Liver (tissue), 9 donors: Measurements from ENCODE around the gene TNFSF8. TPM values are rescaled to one million over a fixed set of nuclear protein-coding genes. Genes with fewer than 3 reads are reported as not detected.

Experiments used
- DNase-seq: peaks from one replicate; pipeline ENCODE4 v3.0.0-alpha.2; 2017; ENCODE audit warnings: low spot score
- H3K27ac ChIP-seq, 2 donors: one replicate each; pipeline ENCODE4 v1.7.0; 2013; ENCODE audit warnings: inconsistent platforms in 2 of 2, low read length in 2 of 2, control low read depth in 1 of 2, low read depth in 1 of 2, mild to moderate bottlenecking in 1 of 2
- H3K27me3 ChIP-seq, 4 donors: one replicate each; pipeline versions ENCODE4 v1.6.1 to v1.7.0; 2013; ENCODE audit warnings: low read length in 3 of 4, inconsistent platforms in 1 of 4, mild to moderate bottlenecking in 1 of 4, moderate library complexity in 1 of 4; ENCODE audit not compliant: control insufficient read depth in 4 of 4, insufficient read depth in 4 of 4
- H3K36me3 ChIP-seq, 4 donors: one replicate each; pipeline versions ENCODE4 v1.6.1 to v1.7.0; 2013; ENCODE audit warnings: low read length in 3 of 4, mild to moderate bottlenecking in 3 of 4, low read depth in 1 of 4, moderate library complexity in 1 of 4; ENCODE audit not compliant: control insufficient read depth in 4 of 4, insufficient read depth in 3 of 4
- H3K4me1 ChIP-seq, 4 donors: one replicate each; pipeline versions ENCODE4 v1.6.1 to v1.7.0; 2013; ENCODE audit warnings: low read length in 3 of 4, mild to moderate bottlenecking in 3 of 4, moderate library complexity in 1 of 4; ENCODE audit not compliant: control insufficient read depth in 4 of 4, insufficient read depth in 4 of 4
- H3K4me3 ChIP-seq, 3 donors: one replicate each; pipeline versions ENCODE4 v1.6.1 to v1.7.0; 2013; ENCODE audit warnings: low read length in 3 of 3, control low read depth in 1 of 3, low read depth in 1 of 3, mild to moderate bottlenecking in 1 of 3
- H3K9ac ChIP-seq, 2 donors: one replicate each; pipeline ENCODE4 v1.7.0; 2013; ENCODE audit warnings: low read length in 2 of 2, mild to moderate bottlenecking in 2 of 2, moderate library complexity in 2 of 2, control low read depth in 1 of 2, low read depth in 1 of 2
- H3K9me3 ChIP-seq, 4 donors: one replicate each; pipeline versions ENCODE4 v1.6.1 to v1.7.0; 2013; ENCODE audit warnings: low read length in 3 of 4; ENCODE audit not compliant: control insufficient read depth in 4 of 4
- ATF3 ChIP-seq: IDR thresholded peaks from 2 replicates; pipeline ENCODE4 v1.6.1; 2016; ENCODE audit warnings: antibody characterized with exemption
- CTCF ChIP-seq: fragments of 150-350 bp; IDR thresholded peaks from 2 replicates; pipeline ENCODE4 v1.5.1; 2017; ENCODE audit warnings: improper control_type of control experiment, low read depth, low read length; ENCODE audit not compliant: missing input control
- FOXA1 ChIP-seq: IDR thresholded peaks from 2 replicates; pipeline ENCODE4 v1.6.1; 2016; ENCODE audit warnings: antibody characterized with exemption
- FOXA2 ChIP-seq: IDR thresholded peaks from 2 replicates; pipeline ENCODE4 v1.6.1; 2016; ENCODE audit warnings: antibody characterized with exemption
- GABPA ChIP-seq, 2 donors: IDR thresholded peaks in 1 of 2; conservative IDR thresholded peaks in 1 of 2; 2 replicates each; pipeline ENCODE4 v1.6.1; 2016; ENCODE audit warnings: antibody characterized with exemption in 2 of 2, mild to moderate bottlenecking in 1 of 2, moderate library complexity in 1 of 2
- HNF4G ChIP-seq: IDR thresholded peaks from 2 replicates; pipeline ENCODE4 v1.6.1; 2016; ENCODE audit warnings: antibody characterized with exemption
- JUND ChIP-seq, 2 donors: IDR thresholded peaks; 2 replicates each; pipeline ENCODE4 v1.6.1; 2016; ENCODE audit warnings: antibody characterized with exemption in 2 of 2
- MAX ChIP-seq: IDR thresholded peaks from 2 replicates; pipeline ENCODE4 v1.6.1; 2016; ENCODE audit warnings: antibody characterized with exemption
- NR2F2 ChIP-seq: IDR thresholded peaks from 2 replicates; pipeline ENCODE4 v1.6.1; 2016; ENCODE audit warnings: antibody characterized with exemption
- RAD21 ChIP-seq, 2 donors: IDR thresholded peaks; 2 replicates each; pipeline ENCODE4 v1.6.1; 2016; ENCODE audit warnings: antibody characterized with exemption in 2 of 2, mild to moderate bottlenecking in 2 of 2
- RXRA ChIP-seq, 2 donors: IDR thresholded peaks; 2 replicates each; pipeline ENCODE4 v1.6.1; 2017 to 2018; ENCODE audit warnings: antibody characterized with exemption in 2 of 2, mild to moderate bottlenecking in 1 of 2
- SP1 ChIP-seq: IDR thresholded peaks from 2 replicates; pipeline ENCODE4 v1.6.1; 2018; ENCODE audit warnings: antibody characterized with exemption, mild to moderate bottlenecking
- YY1 ChIP-seq: IDR thresholded peaks from 2 replicates; pipeline ENCODE4 v1.6.1; 2016; ENCODE audit warnings: antibody characterized with exemption, mild to moderate bottlenecking
- WGBS: extraction: QIAGEN DNeasy Blood & Tissue Kit; methylation state at CpG from one replicate; pipeline ENCODE4 v1.1.7; 2013; 5-methylcytosine and 5-hydroxymethylcytosine counted together
- polyA plus RNA-seq, 2 donors: library from polyadenylated mRNA; stranded (reverse) in 1 of 2; unstranded in 1 of 2; fragments of 200-250 nt in 1 of 2; fragments of >200 nt in 1 of 2; fragmentation: Nextera tagmentation in 1 of 2; extraction: Ambion mirVana in 1 of 2; gene quantifications; one replicate each; pipeline versions ENCODE4 v1.2.1 to v1.2.3, GENCODE V29; 2013 to 2015
- total RNA-seq, 2 donors: library from RNA; depleted of rRNA; stranded (reverse); fragments of >200 nt; gene quantifications; one replicate each; pipeline ENCODE4 v1.2.3, GENCODE V29; 2014
- TF ChIP-seq, protein P1 (sequence below): IDR thresholded peaks from 2 replicates; pipeline ENCODE4 v1.6.1; 2016; ENCODE audit warnings: antibody characterized with exemption
- TF ChIP-seq, protein P2 (sequence below): IDR thresholded peaks from 2 replicates; pipeline ENCODE4 v1.6.1; 2016; ENCODE audit warnings: antibody characterized with exemption, mild to moderate bottlenecking
- donor health status: healthy.
- donor health status: healthy.
- donor health status: healthy.
- donor health status: healthy.
- donor health status: healthy.

Gene TNFSF8
- total and polyA plus RNA-seq, 4 donors = 0.28 to 1.4 (median 0.51) TPM

- 86% methylated on average over 4 of the region's 4 CpGs for WGBS
- no peak overlapping the region for H3K9ac ChIP-seq
Observed at GRCh38 chr9:114878879-114879564, 51.4 kb downstream of the TNFSF8 start.

DNA sequence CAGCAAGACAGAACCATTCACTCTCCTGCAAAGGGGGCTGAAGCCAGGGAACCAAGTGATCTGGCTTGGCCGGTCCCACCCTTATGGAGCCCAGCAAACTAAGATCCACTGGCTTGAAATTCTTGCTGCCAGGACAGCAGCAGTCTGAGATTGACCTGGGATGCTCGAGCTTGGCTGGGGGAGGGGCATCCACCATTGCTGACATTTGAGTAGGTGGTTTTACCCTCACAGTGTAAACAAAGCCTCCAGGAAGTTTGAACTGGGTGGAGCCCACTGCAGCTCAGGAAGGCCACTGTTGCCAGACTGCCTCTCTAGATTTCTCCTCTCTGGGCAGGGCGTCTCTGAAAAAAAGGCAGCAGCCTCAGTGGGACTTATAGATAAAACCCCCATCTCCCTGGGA, 60.5 kb downstream of the TNFSF8 start:
- H3K4me1 ChIP-seq = no peaks in the 10 kb centered on the region
- no peak overlapping the region for H3K9ac ChIP-seq
- DNase-seq = no peak
- WGBS = 68% methylated on average over 3 of the region's 3 CpGs
- no peaks in the 10 kb centered on the region for H3K27me3 ChIP-seq
- H3K27ac ChIP-seq = no peak overlapping the region
- TF ChIP-seq, protein P1, sequence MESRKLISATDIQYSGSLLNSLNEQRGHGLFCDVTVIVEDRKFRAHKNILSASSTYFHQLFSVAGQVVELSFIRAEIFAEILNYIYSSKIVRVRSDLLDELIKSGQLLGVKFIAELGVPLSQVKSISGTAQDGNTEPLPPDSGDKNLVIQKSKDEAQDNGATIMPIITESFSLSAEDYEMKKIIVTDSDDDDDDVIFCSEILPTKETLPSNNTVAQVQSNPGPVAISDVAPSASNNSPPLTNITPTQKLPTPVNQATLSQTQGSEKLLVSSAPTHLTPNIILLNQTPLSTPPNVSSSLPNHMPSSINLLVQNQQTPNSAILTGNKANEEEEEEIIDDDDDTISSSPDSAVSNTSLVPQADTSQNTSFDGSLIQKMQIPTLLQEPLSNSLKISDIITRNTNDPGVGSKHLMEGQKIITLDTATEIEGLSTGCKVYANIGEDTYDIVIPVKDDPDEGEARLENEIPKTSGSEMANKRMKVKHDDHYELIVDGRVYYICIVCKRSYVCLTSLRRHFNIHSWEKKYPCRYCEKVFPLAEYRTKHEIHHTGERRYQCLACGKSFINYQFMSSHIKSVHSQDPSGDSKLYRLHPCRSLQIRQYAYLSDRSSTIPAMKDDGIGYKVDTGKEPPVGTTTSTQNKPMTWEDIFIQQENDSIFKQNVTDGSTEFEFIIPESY = no peak
- TF ChIP-seq HNF4G (no peak), SP1 (no peak), FOXA1 (no peak), FOXA2 (no peak), RAD21 (IDR thresholded peaks at IDR 0.05) (no peak)
- no peaks in the 10 kb centered on the region for H3K9me3 ChIP-seq
- H3K36me3 ChIP-seq = no peaks in the 10 kb centered on the region
- H3K4me3 ChIP-seq = no peak overlapping the region

More at GRCh38 chr9:114878879-114879564, 51.4 kb downstream of the TNFSF8 start:
- Histone ChIP-seq H3K9me3 (no peaks in the 10 kb centered on the region), H3K27me3 (no peaks in the 10 kb centered on the region), H3K4me3 (no peak overlapping the region), H3K4me1 (no peaks in the 10 kb centered on the region), H3K27ac (no peak overlapping the region), H3K36me3 (no peaks in the 10 kb centered on the region)
- DNase-seq = no peak
- TF ChIP-seq JUND (IDR thresholded peaks at IDR 0.05) (no peak), GABPA (IDR thresholded peaks at IDR 0.05 in 1 of 2, conservative IDR thresholded peaks at IDR 0.05 in 1 of 2) (no peak), MAX (no peak), ATF3 (no peak), CTCF (peak; percentile 21), HNF4G (no peak), YY1 (no peak), RAD21 (IDR thresholded peaks at IDR 0.05) (peak; percentile 50 to 63), NR2F2 (no peak), RXRA (IDR thresholded peaks at IDR 0.05) (no peak), SP1 (no peak), FOXA1 (no peak)
- TF ChIP-seq, protein P2, sequence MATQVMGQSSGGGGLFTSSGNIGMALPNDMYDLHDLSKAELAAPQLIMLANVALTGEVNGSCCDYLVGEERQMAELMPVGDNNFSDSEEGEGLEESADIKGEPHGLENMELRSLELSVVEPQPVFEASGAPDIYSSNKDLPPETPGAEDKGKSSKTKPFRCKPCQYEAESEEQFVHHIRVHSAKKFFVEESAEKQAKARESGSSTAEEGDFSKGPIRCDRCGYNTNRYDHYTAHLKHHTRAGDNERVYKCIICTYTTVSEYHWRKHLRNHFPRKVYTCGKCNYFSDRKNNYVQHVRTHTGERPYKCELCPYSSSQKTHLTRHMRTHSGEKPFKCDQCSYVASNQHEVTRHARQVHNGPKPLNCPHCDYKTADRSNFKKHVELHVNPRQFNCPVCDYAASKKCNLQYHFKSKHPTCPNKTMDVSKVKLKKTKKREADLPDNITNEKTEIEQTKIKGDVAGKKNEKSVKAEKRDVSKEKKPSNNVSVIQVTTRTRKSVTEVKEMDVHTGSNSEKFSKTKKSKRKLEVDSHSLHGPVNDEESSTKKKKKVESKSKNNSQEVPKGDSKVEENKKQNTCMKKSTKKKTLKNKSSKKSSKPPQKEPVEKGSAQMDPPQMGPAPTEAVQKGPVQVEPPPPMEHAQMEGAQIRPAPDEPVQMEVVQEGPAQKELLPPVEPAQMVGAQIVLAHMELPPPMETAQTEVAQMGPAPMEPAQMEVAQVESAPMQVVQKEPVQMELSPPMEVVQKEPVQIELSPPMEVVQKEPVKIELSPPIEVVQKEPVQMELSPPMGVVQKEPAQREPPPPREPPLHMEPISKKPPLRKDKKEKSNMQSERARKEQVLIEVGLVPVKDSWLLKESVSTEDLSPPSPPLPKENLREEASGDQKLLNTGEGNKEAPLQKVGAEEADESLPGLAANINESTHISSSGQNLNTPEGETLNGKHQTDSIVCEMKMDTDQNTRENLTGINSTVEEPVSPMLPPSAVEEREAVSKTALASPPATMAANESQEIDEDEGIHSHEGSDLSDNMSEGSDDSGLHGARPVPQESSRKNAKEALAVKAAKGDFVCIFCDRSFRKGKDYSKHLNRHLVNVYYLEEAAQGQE = no peak
